NT2/D1 (cell line): Measurements from ENCODE around the gene AKT1.

ENCODE experiments used
- SUZ12 ChIP-seq: IDR thresholded peaks from 2 replicates; pipeline ENCODE4 v1.6.1; 2011; ENCODE audit not compliant: insufficient read length, insufficient read depth; ENCODE audit errors: extremely low read depth
- YY1 ChIP-seq: IDR thresholded peaks from 2 replicates; pipeline ENCODE4 v1.6.1; 2011; ENCODE audit not compliant: insufficient read length, insufficient read depth
- ZNF274 ChIP-seq: IDR thresholded peaks from 2 replicates; pipeline ENCODE4 v1.6.1; 2011; ENCODE audit warnings: mild to moderate bottlenecking, low read depth, low read length

DNA sequence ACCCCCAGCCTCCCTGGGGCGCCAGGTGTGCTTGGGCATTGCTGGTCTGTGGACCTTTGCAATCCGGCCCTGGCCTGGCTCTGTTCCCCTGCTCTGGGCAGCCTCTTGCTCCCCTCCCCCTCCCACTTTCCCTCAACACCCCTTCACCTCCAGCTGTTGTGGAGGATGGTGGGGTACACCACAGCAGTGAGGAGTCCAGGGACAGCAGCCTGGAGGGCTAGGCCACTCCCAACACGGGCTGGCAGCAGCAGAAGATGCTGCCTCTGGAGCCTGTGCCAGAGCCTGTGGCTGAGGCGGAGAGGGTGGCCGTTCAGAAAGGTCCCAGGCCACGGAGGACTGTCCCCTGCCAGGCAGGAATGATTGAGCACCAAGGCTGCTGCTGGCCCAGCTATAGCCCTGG, 12.9 kb upstream of the AKT1 start:
- no peak for TF ChIP-seq ZNF274
- TF ChIP-seq YY1, result no peak
- no peak for TF ChIP-seq SUZ12
